Measurements from ENCODE around the gene EPB41.

EPB41 gene

DNA sequence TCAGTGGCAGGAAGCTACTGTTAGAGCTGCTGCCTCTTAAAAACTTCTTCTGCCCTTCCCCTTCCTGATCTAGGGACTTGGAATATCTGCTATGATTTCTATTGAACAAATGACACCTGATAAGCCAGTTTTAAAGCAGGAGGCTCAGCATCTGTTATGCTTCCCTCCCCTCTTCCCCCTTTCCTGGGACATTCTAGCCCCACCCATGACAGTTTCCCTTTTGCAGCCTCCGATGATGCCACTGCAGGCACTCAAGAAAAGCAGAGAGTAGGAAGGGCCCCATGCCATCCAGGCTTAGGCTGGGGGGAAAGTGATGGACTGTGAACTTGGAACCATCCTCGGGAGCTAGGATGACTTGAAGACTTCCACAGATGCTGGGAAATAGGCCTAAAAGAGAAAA is 15.1 kb upstream of the EPB41 start:
- Histone ChIP-seq H3K4me1 (ENCODE audit: low read length) (no peaks in the 10 kb centered on the region), H3K4me3 (ENCODE audit: low read length) (no peak overlapping the region), H3K79me2 (ENCODE audit: low read length) (peaks cover 30% of the 10 kb centered on the region), H3K36me3 (replicated peaks; ENCODE audit: low read depth, low read length) (peaks cover 5% of the 10 kb centered on the region), H4K20me1 (ENCODE audit: insufficient read depth, low read length) (peaks cover 32% of the 10 kb centered on the region; the same call in 1 of the 2 replicates), H3K9ac (ENCODE audit: low read length) (no peak overlapping the region), H2AFZ (ENCODE audit: low read depth, low read length) (no peak overlapping the region), H3K27me3 (ENCODE audit: low read depth, low read length) (no peaks in the 10 kb centered on the region), H3K27ac (ENCODE audit: low read length) (no peak overlapping the region), H3K4me2 (ENCODE audit: low read length) (no peak overlapping the region), H3K9me3 (ENCODE audit: insufficient read depth, low read length) (no peaks in the 10 kb centered on the region)
- TF ChIP-seq CTCF (IDR thresholded peaks at IDR 0.05; ENCODE audit: low read depth, low read length) (no peak), EZH2phosphoT487 (IDR thresholded peaks at IDR 0.05; ENCODE audit: low read depth) (no peak)

- Histone ChIP-seq H3K27ac (ENCODE audit: low read length) (no peak overlapping the region), H4K20me1 (ENCODE audit: insufficient read depth, low read length) (peaks cover 32% of the 10 kb centered on the region; the same call in 1 of the 2 replicates), H3K4me2 (ENCODE audit: low read length) (no peak overlapping the region), H3K4me1 (ENCODE audit: low read length) (no peaks in the 10 kb centered on the region), H3K9ac (ENCODE audit: low read length) (no peak overlapping the region), H2AFZ (ENCODE audit: low read depth, low read length) (no peak overlapping the region), H3K79me2 (ENCODE audit: low read length) (peaks cover 32% of the 10 kb centered on the region), H3K4me3 (ENCODE audit: low read length) (no peak overlapping the region), H3K9me3 (ENCODE audit: insufficient read depth, low read length) (no peaks in the 10 kb centered on the region), H3K36me3 (replicated peaks; ENCODE audit: low read depth, low read length) (peaks cover 3% of the 10 kb centered on the region), H3K27me3 (ENCODE audit: low read depth, low read length) (no peaks in the 10 kb centered on the region)
- no peak for TF ChIP-seq CTCF (IDR thresholded peaks at IDR 0.05; ENCODE audit: low read depth, low read length)
Measured at GRCh38 chr1:28900562-28900961, 13.8 kb upstream of the EPB41 start.

- Histone ChIP-seq H4K20me1 (ENCODE audit: insufficient read depth, low read length) (peaks cover 31% of the 10 kb centered on the region; the same call in 1 of the 2 replicates), H3K27ac (ENCODE audit: low read length) (no peak overlapping the region), H3K9ac (ENCODE audit: low read length) (no peak overlapping the region), H3K4me2 (ENCODE audit: low read length) (no peak overlapping the region), H2AFZ (ENCODE audit: low read depth, low read length) (no peak overlapping the region), H3K27me3 (ENCODE audit: low read depth, low read length) (no peaks in the 10 kb centered on the region), H3K36me3 (replicated peaks; ENCODE audit: low read depth, low read length) (peaks cover 3% of the 10 kb centered on the region), H3K79me2 (ENCODE audit: low read length) (peaks cover 32% of the 10 kb centered on the region), H3K9me3 (ENCODE audit: insufficient read depth, low read length) (no peaks in the 10 kb centered on the region), H3K4me3 (ENCODE audit: low read length) (no peak overlapping the region), H3K4me1 (ENCODE audit: low read length) (no peaks in the 10 kb centered on the region)
- TF ChIP-seq CTCF (IDR thresholded peaks at IDR 0.05; ENCODE audit: low read depth, low read length): no peak
- no peak for TF ChIP-seq EZH2phosphoT487 (IDR thresholded peaks at IDR 0.05; ENCODE audit: low read depth)
Measured at GRCh38 chr1:28902738-28903137, 11.6 kb upstream of the EPB41 start.

- Histone ChIP-seq H2AFZ (ENCODE audit: low read depth, low read length) (no peak overlapping the region), H3K79me2 (ENCODE audit: low read length) (peaks cover 24% of the 10 kb centered on the region), H3K4me3 (ENCODE audit: low read length) (no peak overlapping the region), H3K27ac (ENCODE audit: low read length) (no peak overlapping the region), H3K4me1 (ENCODE audit: low read length) (no peaks in the 10 kb centered on the region), H3K27me3 (ENCODE audit: low read depth, low read length) (no peaks in the 10 kb centered on the region), H3K4me2 (ENCODE audit: low read length) (no peak overlapping the region), H3K9me3 (ENCODE audit: insufficient read depth, low read length) (no peaks in the 10 kb centered on the region), H3K36me3 (replicated peaks; ENCODE audit: low read depth, low read length) (peaks cover 3% of the 10 kb centered on the region), H4K20me1 (ENCODE audit: insufficient read depth, low read length) (peaks cover 11% of the 10 kb centered on the region; the same call in 1 of the 2 replicates), H3K9ac (ENCODE audit: low read length) (no peak overlapping the region)
- TF ChIP-seq CTCF (IDR thresholded peaks at IDR 0.05; ENCODE audit: low read depth, low read length) (no peak), EZH2phosphoT487 (IDR thresholded peaks at IDR 0.05; ENCODE audit: low read depth) (no peak)
Measured at GRCh38 chr1:28905921-28906666, 8.3 kb upstream of the EPB41 start.
